Measurements from ENCODE around the gene BOLA1.
"Not testable (repeated sequence)": the region's sequence is repeated elsewhere in the genome, so short reads cannot be mapped to it uniquely, and the experiment has no call there.

BOLA1 gene, protein sequence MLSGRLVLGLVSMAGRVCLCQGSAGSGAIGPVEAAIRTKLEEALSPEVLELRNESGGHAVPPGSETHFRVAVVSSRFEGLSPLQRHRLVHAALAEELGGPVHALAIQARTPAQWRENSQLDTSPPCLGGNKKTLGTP

DNA sequence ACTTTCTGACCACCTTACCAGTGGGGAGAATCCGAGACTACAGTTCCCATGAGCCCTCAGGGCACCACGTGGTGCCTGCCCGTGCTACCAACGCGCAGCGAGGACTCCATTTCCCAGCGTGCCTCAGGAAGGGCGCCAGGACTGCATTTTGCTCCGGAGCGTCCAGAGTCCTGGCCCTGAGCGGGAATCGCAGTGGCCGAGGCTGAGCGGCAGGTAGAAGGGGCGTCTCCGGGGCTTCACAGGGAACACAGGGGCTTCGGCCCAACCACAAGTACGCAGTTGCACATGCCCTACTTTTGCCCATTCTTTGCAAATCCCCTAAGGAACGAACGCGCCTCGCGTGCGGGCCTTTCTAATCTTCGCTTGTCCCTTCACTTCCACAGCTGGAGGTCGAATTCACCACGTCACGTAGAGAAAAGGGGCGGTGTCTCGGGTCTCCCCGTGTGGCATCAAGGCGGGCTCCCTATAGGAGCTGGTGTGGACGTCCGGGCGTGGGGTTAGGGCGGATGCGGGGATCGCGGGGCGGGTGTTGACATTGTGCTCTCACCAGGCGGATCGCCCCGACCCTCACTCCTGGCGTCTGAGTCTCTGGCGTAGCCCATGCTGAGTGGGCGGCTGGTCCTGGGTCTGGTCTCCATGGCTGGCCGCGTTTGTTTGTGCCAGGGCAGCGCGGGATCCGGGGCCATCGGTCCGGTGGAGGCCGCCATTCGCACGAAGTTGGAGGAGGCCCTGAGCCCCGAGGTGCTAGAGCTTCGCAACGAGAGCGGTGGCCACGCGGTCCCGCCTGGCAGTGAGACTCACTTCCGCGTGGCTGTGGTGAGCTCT is at the start of gene BOLA1:
BOLA1 (plus strand) TSS at position 109 of the 825 bp plus-strand sequence; CDS start at position 601, 492 bp downstream.
- H3K4me3 Mint-ChIP-seq = peak within 1 kb of the TSS; percentile 89
- H3K36me3 Mint-ChIP-seq (ENCODE audit: low read depth) = peaks cover 12% of the 10 kb centered on the region
- H3K4me1 Mint-ChIP-seq (ENCODE audit: low read depth) = peaks cover 24% of the 10 kb centered on the region
- peak within 1 kb of the TSS; percentile 90 for H3K27ac Mint-ChIP-seq
- H3K9me3 Mint-ChIP-seq = peaks cover 5% of the 10 kb centered on the region
- no peaks in the 10 kb centered on the region for H3K27me3 Mint-ChIP-seq

DNA sequence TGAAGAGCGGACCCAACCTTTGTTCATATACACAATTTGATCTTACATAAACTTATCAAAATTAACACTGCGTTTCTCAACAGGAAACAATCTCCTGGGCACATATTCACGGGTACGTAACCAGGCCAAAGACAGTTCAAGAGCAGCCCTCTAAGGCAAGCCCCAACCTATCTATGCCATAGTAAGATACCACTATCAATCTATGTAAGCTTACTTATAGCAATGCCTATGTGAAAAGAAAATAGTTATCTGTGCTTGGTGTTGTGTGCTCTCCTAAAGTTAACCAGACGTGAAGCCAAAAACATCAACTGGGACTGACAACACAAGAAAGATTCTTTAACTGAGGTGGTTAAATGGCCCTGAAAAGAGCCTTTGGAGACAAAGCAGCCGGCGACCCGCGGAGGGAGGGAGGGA is 49.4 kb upstream of the BOLA1 start:
- peaks cover 31% of the 10 kb centered on the region for H3K36me3 Mint-ChIP-seq (ENCODE audit: low read depth)
- H3K27me3 Mint-ChIP-seq = no peaks in the 10 kb centered on the region
- H3K4me1 Mint-ChIP-seq (ENCODE audit: low read depth) = peaks cover 50% of the 10 kb centered on the region
- peak overlapping the region; percentile 93 for H3K27ac Mint-ChIP-seq
- H3K4me3 Mint-ChIP-seq = peak overlapping the region; percentile 92
- no peaks in the 10 kb centered on the region for H3K9me3 Mint-ChIP-seq

DNA sequence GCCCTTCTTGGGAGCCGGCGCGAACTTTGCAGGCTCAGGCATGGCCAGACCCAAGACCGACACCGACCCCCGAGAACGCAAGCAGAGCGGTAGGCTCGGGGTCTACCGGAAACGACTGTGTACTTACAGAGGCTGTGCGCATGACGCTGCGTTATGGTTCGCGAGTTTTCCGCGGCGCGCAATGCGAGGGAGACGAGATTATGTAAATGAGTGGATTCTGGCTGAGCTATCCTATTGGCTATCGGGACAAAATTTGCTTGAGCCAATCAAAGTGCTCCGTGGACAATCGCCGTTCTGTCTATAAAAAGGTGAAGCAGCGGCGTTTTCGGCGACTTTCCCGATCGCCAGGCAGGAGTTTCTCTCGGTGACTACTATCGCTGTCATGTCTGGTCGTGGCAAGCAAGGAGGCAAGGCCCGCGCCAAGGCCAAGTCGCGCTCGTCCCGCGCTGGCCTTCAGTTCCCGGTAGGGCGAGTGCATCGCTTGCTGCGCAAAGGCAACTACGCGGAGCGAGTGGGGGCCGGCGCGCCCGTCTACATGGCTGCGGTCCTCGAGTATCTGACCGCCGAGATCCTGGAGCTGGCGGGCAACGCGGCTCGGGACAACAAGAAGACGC is 48.5 kb upstream of the BOLA1 start:
- not testable (repeated sequence) for H3K27ac Mint-ChIP-seq, H3K9me3 Mint-ChIP-seq, H3K27me3 Mint-ChIP-seq, H3K4me3 Mint-ChIP-seq
- H3K36me3 Mint-ChIP-seq (ENCODE audit: low read depth) = peaks cover 22% of the 10 kb centered on the region
- peaks cover 42% of the 10 kb centered on the region for H3K4me1 Mint-ChIP-seq (ENCODE audit: low read depth)

DNA sequence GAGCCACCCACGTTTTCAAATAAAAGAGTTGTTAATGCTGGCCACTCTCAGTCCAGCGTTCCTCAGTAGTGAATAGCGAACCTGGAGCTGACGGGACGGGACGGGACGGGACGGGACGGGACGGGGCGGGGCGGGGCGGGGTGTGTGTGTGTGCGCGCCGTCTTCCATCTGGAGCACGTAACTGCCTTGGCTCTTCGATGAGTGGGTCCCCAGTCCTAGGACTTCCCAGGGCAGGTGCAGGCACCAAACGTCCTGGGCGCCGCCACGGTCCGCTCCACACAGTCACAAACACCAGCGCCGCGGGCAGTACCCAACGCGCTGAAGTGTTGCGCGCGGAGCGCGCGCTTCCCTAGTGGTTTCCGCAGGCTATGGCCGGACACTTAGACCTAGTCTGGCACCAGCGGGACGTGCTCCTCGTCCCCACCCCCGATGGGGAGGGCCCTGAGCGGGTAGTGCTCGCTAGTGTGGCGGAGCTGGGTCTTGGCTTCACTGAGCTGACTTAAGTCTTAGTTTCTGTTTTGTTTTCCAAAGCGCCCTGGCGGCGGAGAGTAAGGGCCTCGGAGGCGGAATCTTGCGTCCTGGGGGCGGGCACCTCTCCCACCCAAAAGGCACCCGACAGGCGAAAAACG is 47.7 kb upstream of the BOLA1 start:
- H3K36me3 Mint-ChIP-seq (ENCODE audit: low read depth) = peaks cover 15% of the 10 kb centered on the region
- H3K27me3 Mint-ChIP-seq, H3K4me3 Mint-ChIP-seq, H3K27ac Mint-ChIP-seq, H3K9me3 Mint-ChIP-seq: not testable (repeated sequence)
- H3K4me1 Mint-ChIP-seq (ENCODE audit: low read depth) = peaks cover 33% of the 10 kb centered on the region

DNA sequence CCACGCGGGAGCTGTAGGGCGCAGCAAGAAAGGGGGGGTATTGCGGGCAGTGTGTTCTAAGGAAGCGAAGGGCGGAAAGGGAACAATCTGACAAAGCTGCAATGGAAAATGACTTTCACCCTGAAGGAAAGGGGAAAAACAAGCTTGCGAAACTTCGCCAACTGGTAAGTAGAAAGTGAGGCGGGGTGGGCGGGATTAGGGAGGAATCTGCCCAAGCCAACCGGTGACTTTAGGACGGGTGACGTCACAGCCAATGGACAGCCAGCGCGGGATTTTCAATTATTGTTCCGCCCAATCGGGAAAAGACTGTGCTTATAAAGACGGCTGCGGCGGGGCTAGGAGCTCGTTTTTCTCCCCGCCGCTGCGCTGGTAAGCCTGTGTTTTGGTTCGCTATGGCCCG is 47.1 kb upstream of the BOLA1 start:
- H3K4me3 Mint-ChIP-seq; H3K36me3 Mint-ChIP-seq (ENCODE audit: low read depth); H3K27ac Mint-ChIP-seq; H3K27me3 Mint-ChIP-seq; H3K9me3 Mint-ChIP-seq: not testable (repeated sequence)
- peaks cover 27% of the 10 kb centered on the region for H3K4me1 Mint-ChIP-seq (ENCODE audit: low read depth)

DNA sequence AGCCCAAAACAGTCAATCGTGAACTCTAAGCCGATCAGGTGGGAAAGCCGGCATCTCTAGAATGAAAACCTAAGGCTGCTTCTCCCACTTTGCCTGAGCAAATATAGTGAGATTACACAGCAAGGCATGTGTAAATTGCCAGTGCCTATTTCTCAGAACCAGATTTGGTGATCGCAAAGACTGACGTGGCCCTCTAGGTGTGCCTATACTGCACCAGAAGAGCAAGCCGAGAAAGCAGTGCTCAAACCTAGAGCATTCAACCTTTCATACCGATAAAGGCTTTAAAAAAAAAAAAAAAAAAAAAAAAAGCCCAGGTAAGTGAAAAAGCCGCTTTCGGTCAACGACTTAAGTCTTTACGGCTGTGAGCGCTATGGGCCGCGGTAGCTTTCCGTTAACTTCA is 39.1 kb upstream of the BOLA1 start:
- not testable (repeated sequence) for H3K9me3 Mint-ChIP-seq; H3K36me3 Mint-ChIP-seq (ENCODE audit: low read depth); H3K27ac Mint-ChIP-seq; H3K4me3 Mint-ChIP-seq; H3K4me1 Mint-ChIP-seq (ENCODE audit: low read depth); H3K27me3 Mint-ChIP-seq

DNA sequence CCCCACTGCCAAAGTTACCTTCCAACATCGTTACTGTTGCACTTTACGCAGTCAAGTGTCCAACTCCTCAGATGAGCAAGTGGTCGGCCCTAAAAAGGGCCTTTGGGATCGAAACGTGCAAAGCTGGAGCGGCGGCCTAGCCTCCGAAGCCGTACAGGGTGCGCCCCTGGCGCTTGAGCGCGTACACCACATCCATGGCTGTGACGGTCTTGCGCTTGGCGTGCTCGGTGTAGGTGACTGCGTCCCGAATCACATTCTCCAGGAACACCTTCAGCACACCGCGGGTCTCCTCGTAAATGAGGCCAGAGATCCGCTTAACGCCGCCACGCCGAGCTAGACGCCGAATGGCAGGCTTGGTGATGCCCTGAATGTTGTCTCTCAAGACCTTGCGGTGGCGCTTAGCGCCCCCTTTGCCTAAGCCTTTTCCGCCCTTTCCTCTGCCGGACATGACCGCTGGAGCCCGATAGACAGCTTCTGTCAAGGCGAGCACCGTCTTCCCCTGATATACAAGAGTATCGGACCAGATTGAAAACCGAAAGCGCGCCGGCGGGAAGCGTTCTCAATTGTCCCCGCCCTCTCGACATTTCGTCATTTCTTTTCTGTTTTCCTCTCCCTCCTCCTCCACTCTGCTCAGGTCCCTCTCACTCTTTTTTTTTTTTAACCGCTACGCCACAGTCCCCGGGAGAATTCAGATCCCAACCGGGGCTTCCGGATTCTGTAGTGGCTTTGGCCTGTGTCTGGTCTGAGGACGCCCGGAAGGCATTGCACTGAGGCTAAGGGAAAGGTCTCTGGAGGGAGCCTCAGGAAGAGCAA is 38.5 kb upstream of the BOLA1 start:
- H3K4me1 Mint-ChIP-seq (ENCODE audit: low read depth); H3K27ac Mint-ChIP-seq; H3K36me3 Mint-ChIP-seq (ENCODE audit: low read depth); H3K4me3 Mint-ChIP-seq; H3K27me3 Mint-ChIP-seq; H3K9me3 Mint-ChIP-seq: not testable (repeated sequence)

DNA sequence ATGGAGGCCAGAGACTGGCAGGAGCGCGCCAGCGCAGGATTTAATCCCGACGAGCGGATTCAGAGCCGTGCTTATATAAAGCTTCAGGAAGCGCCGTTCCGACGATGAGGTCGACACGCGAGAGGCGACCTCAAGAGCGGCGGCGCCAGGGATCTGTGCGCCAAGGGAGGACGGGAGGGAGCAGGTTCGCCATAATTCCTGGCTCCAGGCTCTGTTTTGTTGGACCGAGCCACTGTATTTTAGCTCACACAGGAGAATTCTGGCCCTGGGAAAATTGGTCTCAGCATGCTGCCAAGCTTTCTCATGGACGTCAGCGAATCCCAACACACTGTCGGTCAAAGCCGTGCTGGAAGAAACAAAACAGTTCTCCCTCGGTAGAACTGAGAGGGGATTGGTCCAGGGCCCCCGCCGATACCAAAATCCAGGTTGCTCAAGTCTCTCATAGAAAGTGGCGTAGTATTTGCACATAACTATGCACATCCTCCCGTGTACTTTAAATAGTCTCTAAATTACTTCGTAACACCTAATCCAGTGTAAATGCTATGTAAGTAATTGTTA is 37.8 kb upstream of the BOLA1 start:
- not testable (repeated sequence) for H3K4me3 Mint-ChIP-seq; H3K27me3 Mint-ChIP-seq; H3K4me1 Mint-ChIP-seq (ENCODE audit: low read depth); H3K9me3 Mint-ChIP-seq; H3K27ac Mint-ChIP-seq; H3K36me3 Mint-ChIP-seq (ENCODE audit: low read depth)

DNA sequence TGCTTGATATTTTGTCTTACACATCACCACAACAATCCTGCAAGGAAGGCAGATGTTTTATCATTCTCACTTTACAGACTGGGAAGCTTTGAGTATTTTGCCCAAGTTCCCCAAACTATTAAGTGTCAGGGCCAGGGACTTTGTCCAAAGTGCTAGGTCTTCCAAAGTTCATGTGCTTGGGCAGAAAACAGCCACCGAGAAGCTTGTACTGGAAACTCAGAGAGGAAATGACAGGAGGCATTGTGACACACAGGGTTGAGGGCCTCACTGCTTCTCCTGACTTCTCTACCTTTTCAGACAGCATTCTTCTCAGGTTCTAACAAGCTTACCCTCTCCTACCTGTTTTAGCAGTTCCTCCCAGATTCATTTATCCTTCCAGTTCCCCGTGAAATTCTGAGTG is 32.5 kb upstream of the BOLA1 start:
- not testable (repeated sequence) for H3K36me3 Mint-ChIP-seq (ENCODE audit: low read depth); H3K4me3 Mint-ChIP-seq; H3K27me3 Mint-ChIP-seq; H3K27ac Mint-ChIP-seq; H3K9me3 Mint-ChIP-seq; H3K4me1 Mint-ChIP-seq (ENCODE audit: low read depth)

DNA sequence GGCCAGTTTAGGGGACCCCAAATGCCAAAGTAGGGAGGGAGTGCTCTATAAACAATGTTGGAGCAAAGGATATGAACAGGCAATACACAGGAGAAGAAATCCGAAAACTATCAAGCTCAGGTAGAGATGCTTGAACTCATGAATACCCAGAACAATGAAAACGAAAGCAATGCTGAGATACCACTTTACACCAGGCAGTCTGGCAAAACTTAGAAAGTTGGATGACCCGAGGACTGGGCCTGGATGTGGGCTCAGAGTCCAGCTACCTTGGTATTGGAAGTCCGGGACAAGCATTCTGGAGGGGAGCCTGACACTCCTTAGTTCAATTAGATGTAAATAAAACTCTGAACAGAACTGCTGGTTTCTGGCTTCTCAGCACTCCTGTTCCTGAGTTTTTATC is 26.3 kb upstream of the BOLA1 start:
- H3K27me3 Mint-ChIP-seq; H3K4me3 Mint-ChIP-seq; H3K9me3 Mint-ChIP-seq; H3K27ac Mint-ChIP-seq; H3K36me3 Mint-ChIP-seq (ENCODE audit: low read depth); H3K4me1 Mint-ChIP-seq (ENCODE audit: low read depth): not testable (repeated sequence)

DNA sequence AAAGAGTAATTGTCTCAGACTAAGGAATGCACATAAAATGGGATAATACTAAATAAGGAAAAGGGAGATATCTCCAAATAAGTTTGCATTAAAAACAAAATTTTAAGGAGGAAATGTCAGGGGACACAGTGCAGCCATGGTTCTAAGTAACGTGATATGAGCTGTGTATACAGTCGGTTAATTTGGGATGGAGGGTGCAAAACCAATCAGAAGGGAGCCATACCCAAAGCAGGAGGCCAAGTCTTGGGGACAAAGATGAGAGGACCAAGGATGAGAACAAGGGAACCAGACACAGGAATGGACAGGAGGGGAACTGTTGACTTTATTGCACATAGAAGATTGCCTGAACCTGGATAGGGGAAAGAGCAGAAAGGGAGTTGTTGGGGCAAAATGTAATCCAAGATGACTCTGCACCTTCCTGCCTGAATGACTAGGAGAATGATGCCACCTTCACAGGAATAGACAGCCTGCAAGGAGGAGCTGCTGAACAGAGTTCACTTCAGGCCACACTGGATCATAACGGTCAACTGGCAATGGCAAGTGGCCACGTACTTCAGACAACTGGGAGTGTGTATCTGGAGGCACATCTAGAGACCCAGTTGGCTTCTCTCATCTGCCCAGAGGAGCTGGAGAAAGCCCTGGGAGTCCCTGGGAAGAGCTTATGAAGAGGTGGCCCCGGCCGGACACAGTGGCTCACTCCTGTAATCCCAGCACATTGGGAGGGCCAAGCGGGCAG is 22.0 kb upstream of the BOLA1 start:
- H3K9me3 Mint-ChIP-seq = no peaks in the 10 kb centered on the region
- no peak overlapping the region for H3K4me3 Mint-ChIP-seq
- H3K27me3 Mint-ChIP-seq = no peaks in the 10 kb centered on the region
- H3K36me3 Mint-ChIP-seq (ENCODE audit: low read depth) = no peaks in the 10 kb centered on the region
- no peak overlapping the region for H3K27ac Mint-ChIP-seq
- H3K4me1 Mint-ChIP-seq (ENCODE audit: low read depth) = peaks cover 18% of the 10 kb centered on the region

DNA sequence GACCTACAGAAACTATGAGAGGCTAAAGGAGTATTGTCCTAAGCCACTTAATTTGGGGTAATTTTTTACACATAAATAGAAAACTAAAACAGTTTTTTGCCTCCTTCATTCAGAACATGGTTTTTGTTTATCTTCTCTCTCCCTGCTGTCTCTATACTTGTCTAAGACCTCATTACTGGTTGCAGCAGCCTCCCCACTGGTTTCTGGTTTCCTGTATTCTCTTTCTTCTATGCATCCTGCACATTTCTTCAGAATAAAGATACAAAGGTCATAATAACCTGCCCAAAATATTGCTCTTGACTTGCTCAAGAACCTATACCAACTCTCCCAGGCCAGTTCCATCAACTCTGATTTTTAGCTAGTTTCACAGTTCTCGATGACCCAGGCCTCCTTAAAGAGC is 19.8 kb upstream of the BOLA1 start:
- Mint-ChIP-seq H3K9me3 (no peaks in the 10 kb centered on the region), H3K27ac (peak overlapping the region; percentile 80), H3K4me3 (peak overlapping the region; percentile 4), H3K4me1 (ENCODE audit: low read depth) (peaks cover 20% of the 10 kb centered on the region), H3K27me3 (no peaks in the 10 kb centered on the region), H3K36me3 (ENCODE audit: low read depth) (no peaks in the 10 kb centered on the region)

DNA sequence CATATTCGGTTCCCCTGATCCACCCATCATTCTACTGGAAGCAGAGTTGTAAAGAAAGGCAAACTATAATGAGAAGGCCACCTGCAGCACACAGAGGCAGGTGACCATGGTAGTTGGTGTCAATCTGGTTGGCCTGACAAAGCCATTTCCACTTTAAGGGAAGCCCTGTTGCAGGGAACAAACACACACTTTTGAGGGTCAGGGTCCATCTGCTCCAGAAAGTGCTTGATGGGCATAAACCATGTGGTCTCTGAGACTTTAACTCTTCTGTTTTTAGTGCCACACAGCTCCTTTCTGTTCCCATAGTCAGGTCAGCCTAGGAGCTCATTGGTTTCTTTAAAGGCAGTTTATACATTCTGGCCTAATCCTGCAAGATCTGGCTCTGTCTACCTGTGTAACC is 17.5 kb upstream of the BOLA1 start:
- Mint-ChIP-seq H3K4me3 (no peak overlapping the region), H3K27ac (peak overlapping the region; percentile 83), H3K27me3 (no peaks in the 10 kb centered on the region), H3K9me3 (no peaks in the 10 kb centered on the region), H3K4me1 (ENCODE audit: low read depth) (peaks cover 20% of the 10 kb centered on the region), H3K36me3 (ENCODE audit: low read depth) (no peaks in the 10 kb centered on the region)

DNA sequence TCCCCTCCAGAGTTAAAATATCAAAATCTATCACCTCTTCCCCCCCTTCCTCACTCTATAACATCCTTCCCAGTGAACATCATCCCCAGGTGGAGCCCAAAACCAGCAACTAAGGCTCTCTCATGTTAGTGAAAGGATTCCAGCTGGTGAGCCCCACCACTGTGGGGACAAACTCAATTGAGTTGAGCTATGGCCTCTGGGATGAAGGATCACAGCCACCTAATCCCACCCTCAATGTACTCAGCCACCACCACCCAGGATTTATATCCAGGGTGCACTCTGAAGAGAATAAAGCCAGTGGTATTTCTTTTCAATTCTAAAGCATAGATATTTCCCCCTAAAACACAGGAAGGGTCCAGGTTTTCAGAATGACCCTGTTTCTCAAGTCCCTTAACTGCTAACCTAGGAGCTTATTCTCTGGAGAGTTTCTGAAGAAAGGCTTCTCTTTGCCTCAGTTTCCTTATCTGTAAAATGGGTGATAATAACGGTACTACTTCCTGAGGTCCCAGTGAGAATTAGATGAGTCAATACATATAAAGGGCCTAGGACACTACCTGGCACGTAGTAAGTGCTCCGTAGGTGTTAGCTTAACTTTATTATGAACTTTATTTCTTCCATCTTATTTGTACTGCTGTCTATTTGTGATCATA is 15.6 kb upstream of the BOLA1 start:
- no peak overlapping the region for H3K27ac Mint-ChIP-seq
- no peaks in the 10 kb centered on the region for H3K27me3 Mint-ChIP-seq
- H3K4me1 Mint-ChIP-seq (ENCODE audit: low read depth) = peaks cover 20% of the 10 kb centered on the region
- peak overlapping the region; percentile 8 for H3K4me3 Mint-ChIP-seq
- H3K9me3 Mint-ChIP-seq = no peaks in the 10 kb centered on the region
- H3K36me3 Mint-ChIP-seq (ENCODE audit: low read depth) = no peaks in the 10 kb centered on the region
